Measurements from ENCODE around the gene TGIF1. TPM values are rescaled to one million over a fixed set of nuclear protein-coding genes. Genes with fewer than 3 reads are reported as not detected.

The TGIF1 gene
- total RNA-seq, 4 donors from 2014 or later = 87.5 to 114 (median 106) TPM

GRCh38 chr18:3447895-3448837 is 1.8 kb upstream of the TGIF1 start:
- WGBS, 2 donors = 0% methylated on average over 53 to 54 of the region's 63 CpGs
- H3K4me3 ChIP-seq (ENCODE audit: low read depth, poor library complexity, severe bottlenecking) = peak overlapping the region; percentile 51
- intact Hi-C loops (cut with DNase I; ENCODE audit: low total_unique reads) = loop anchor here (10.0 kb wide), 1 partner anchor 173 kb away; no protein-coding TSS in a partner anchor
- peak in 1 of 2 donors; percentile 12 for TF ChIP-seq POLR2A (IDR thresholded peaks at IDR 0.05)
- TF ChIP-seq CTCF (IDR thresholded peaks at IDR 0.05) = no peak
- DNase-seq (ENCODE audit: low spot score in 2 of 2) = peak; percentile 94 to 99

GRCh38 chr18:3448838-3449511 is 997 bp upstream of the TGIF1 start:
- intact Hi-C loops (cut with DNase I; ENCODE audit: low total_unique reads) = loop anchor here (10.0 kb wide), 1 partner anchor 174 kb away; no protein-coding TSS in a partner anchor
- DNase-seq (ENCODE audit: low spot score in 2 of 2) = peak; percentile 43 to 99
- H3K4me3 ChIP-seq (ENCODE audit: low read depth, poor library complexity, severe bottlenecking) = peak overlapping the region; percentile 51
- 0% methylated on average over 24 to 38 of the region's 38 CpGs for WGBS, 2 donors
- TF ChIP-seq POLR2A (IDR thresholded peaks at IDR 0.05) = peak in 1 of 2 donors; percentile 89
- TF ChIP-seq CTCF (IDR thresholded peaks at IDR 0.05) = no peak

- peak in 1 of 2 donors; percentile 97 for DNase-seq (ENCODE audit: low spot score in 2 of 2)
- intact Hi-C loops (cut with DNase I; ENCODE audit: low total_unique reads) = loop anchor here (5.0 to 10.0 kb wide), 2 partner anchors 143 to 175 kb away; no protein-coding TSS in a partner anchor
- TF ChIP-seq CTCF (IDR thresholded peaks at IDR 0.05) (no peak), POLR2A (IDR thresholded peaks at IDR 0.05) (no peak)
- peak overlapping the region; percentile 45 for H3K4me3 ChIP-seq (ENCODE audit: low read depth, poor library complexity, severe bottlenecking)
- 0 to 1% methylated on average over 39 to 40 of the region's 47 CpGs for WGBS, 2 donors
Observed at GRCh38 chr18:3449512-3450011, 410 bp upstream of the TGIF1 start.

- no peak for DNase-seq (ENCODE audit: low spot score in 2 of 2)
- 0% methylated on average over 13 to 27 of the region's 30 CpGs for WGBS, 2 donors
- intact Hi-C loops (cut with DNase I; ENCODE audit: low total_unique reads) = loop anchor here (5.0 kb wide), 1 partner anchor 142 kb away; no protein-coding TSS in a partner anchor
- peak overlapping the region; percentile 90 for H3K4me3 ChIP-seq (ENCODE audit: low read depth, poor library complexity, severe bottlenecking)
- no peak for TF ChIP-seq CTCF (IDR thresholded peaks at IDR 0.05)
- TF ChIP-seq POLR2A (IDR thresholded peaks at IDR 0.05) = no peak
Observed at GRCh38 chr18:3450799-3451182, 819 bp downstream of the TGIF1 start.

GRCh38 chr18:3451183-3451988 is 1.4 kb downstream of the TGIF1 start:
- DNase-seq (ENCODE audit: low spot score in 2 of 2) = peak; percentile 96 to 99
- peak overlapping the region; percentile 90 for H3K4me3 ChIP-seq (ENCODE audit: low read depth, poor library complexity, severe bottlenecking)
- TF ChIP-seq CTCF (IDR thresholded peaks at IDR 0.05) (no peak), POLR2A (IDR thresholded peaks at IDR 0.05) (peak in 1 of 2 donors; percentile 84)
- WGBS, 2 donors = 1% methylated on average over 38 to 50 of the region's 50 CpGs
- intact Hi-C loops (cut with DNase I; ENCODE audit: low total_unique reads) = loop anchor here (5.0 kb wide), 1 partner anchor 141 kb away; no protein-coding TSS in a partner anchor

Data from lower leg skin (tissue), 4 donors.